Astrocyte of the cerebellum (primary cell): Measurements from ENCODE around the gene TRIM25.

Experiments
- DNase-seq: peaks from one replicate; pipeline ENCODE4 v3.0.0-alpha.2; 2011; ENCODE audit warnings: low read depth
- H3K4me3 ChIP-seq: 2 replicates; pipeline ENCODE4 v1.5.1; 2011; ENCODE audit warnings: mild to moderate bottlenecking, low read depth, low read length, moderate library complexity
- in situ Hi-C: cut with HindIII; loops from 2 replicates; pipeline ENCODE4 v1.10.0; 2017; ENCODE audit warnings: low sequenced_read_pairs
- TF ChIP-seq, protein P1 (sequence below): IDR thresholded peaks from 2 replicates; pipeline ENCODE4 v1.5.1; 2012; ENCODE audit warnings: low read length, low read depth, moderate library complexity, mild to moderate bottlenecking; ENCODE audit errors: missing control alignments

The TRIM25 gene

GRCh38 chr17:56909742-56910508 lies 3.9 kb downstream of the TRIM25 start:
- DNase-seq, result no peak
- in situ Hi-C loops, result no loop called here
- TF ChIP-seq, protein P1, sequence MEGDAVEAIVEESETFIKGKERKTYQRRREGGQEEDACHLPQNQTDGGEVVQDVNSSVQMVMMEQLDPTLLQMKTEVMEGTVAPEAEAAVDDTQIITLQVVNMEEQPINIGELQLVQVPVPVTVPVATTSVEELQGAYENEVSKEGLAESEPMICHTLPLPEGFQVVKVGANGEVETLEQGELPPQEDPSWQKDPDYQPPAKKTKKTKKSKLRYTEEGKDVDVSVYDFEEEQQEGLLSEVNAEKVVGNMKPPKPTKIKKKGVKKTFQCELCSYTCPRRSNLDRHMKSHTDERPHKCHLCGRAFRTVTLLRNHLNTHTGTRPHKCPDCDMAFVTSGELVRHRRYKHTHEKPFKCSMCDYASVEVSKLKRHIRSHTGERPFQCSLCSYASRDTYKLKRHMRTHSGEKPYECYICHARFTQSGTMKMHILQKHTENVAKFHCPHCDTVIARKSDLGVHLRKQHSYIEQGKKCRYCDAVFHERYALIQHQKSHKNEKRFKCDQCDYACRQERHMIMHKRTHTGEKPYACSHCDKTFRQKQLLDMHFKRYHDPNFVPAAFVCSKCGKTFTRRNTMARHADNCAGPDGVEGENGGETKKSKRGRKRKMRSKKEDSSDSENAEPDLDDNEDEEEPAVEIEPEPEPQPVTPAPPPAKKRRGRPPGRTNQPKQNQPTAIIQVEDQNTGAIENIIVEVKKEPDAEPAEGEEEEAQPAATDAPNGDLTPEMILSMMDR, result no peak
- no peak overlapping the region for H3K4me3 ChIP-seq

DNA sequence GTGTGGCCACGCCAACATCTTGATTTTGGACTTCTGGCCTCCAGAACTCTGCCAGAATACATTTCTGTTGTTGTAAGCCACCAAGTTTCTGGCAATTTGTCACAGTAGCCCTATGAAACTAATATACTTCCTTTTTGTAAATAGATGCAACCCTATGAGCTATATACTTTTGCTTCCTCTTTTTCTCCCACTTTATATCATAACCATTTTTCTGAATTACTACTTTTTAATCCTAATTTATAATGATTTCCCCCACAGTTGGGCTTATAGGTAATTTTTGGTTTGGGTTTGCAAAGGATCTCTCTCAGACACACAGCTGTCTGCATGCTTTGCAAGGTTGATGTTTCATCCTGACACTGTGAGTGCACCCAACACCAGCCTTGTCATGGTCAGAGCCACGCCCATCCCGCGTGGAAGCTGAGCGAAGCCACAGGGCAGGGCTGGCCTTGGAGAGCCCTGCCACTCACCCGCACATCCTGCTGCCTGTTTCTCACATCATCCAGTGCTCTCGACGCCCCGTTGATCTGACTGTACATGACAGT lies 5.8 kb downstream of the TRIM25 start:
- in situ Hi-C loops, result no loop called here
- TF ChIP-seq, protein P1, result no peak
- H3K4me3 ChIP-seq, result no peak overlapping the region
- DNase-seq, result no peak

DNA sequence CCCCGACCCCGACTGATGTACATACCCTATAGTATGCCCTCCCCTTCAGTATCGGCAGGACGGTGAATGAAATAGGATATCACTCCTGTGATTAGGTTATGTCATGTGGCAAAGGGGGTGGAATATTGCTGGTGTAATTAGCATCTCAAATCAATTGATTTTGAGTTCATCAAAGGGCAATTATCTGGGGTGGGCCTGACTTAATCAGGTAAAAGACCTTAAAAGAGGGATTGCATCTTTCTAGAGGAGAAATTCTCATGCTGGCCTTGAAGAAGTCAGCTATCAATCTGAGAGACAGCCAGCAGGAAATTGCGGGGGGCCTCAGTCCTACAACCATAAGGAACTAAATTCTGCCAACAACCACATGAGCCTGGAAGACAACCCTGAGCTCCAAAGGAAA lies 10.3 kb downstream of the TRIM25 start:
- no peak for DNase-seq
- no peak overlapping the region for H3K4me3 ChIP-seq
- in situ Hi-C loops, result no loop called here
- TF ChIP-seq, protein P1, result no peak

GRCh38 chr17:56902348-56902747 lies 11.5 kb downstream of the TRIM25 start:
- DNase-seq, result no peak
- TF ChIP-seq, protein P1, result no peak
- H3K4me3 ChIP-seq, result no peak overlapping the region
- in situ Hi-C loops, result no loop called here

GRCh38 chr17:56899403-56899802 lies 14.4 kb downstream of the TRIM25 start:
- TF ChIP-seq, protein P1, result no peak
- in situ Hi-C loops, result no loop called here
- no peak overlapping the region for H3K4me3 ChIP-seq
- no peak for DNase-seq

- TF ChIP-seq, protein P1, result no peak
- DNase-seq, result no peak
- no peak overlapping the region for H3K4me3 ChIP-seq
- in situ Hi-C loops, result no loop called here
Observed at GRCh38 chr17:56898874-56899273, 15.0 kb downstream of the TRIM25 start.
